ENCODE results near the gene UGT1A9.
"Not testable (repeated sequence)": the region's sequence is repeated elsewhere in the genome, so short reads cannot be mapped to it uniquely, and the experiment has no call there.

Gene UGT1A9

DNA sequence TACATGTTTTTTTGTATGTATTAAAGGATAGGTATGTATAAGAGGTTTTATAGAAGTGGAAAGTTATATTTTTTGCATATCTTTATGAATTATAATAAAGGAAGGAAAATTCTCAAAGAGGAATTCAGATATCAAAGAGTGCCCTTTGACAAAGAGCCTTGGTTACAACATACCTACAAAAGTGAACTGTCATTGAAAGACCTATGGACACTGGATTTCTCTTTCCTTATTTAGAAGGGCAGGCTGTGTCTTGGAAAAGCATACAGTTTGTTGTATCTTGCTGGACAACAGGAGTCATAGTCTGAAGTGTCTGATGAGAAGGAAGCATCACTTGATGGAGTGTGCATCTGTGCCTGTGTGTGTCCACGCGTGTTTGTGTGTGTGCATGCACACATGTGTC is 20.3 kb upstream of the UGT1A9 start:
- TF ChIP-seq, protein P1, sequence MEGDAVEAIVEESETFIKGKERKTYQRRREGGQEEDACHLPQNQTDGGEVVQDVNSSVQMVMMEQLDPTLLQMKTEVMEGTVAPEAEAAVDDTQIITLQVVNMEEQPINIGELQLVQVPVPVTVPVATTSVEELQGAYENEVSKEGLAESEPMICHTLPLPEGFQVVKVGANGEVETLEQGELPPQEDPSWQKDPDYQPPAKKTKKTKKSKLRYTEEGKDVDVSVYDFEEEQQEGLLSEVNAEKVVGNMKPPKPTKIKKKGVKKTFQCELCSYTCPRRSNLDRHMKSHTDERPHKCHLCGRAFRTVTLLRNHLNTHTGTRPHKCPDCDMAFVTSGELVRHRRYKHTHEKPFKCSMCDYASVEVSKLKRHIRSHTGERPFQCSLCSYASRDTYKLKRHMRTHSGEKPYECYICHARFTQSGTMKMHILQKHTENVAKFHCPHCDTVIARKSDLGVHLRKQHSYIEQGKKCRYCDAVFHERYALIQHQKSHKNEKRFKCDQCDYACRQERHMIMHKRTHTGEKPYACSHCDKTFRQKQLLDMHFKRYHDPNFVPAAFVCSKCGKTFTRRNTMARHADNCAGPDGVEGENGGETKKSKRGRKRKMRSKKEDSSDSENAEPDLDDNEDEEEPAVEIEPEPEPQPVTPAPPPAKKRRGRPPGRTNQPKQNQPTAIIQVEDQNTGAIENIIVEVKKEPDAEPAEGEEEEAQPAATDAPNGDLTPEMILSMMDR (conservative IDR thresholded peaks at IDR 0.05; ENCODE audit: low read depth, low read length): no peak
- no peak for DNase-seq (ENCODE audit: low read depth)

GRCh38 chr2:233654501-233654900 is 17.2 kb upstream of the UGT1A9 start:
- no peak overlapping the region for H3K4me3 ChIP-seq (ENCODE audit: low read length)
- DNase-seq (ENCODE audit: low read depth): no peak
- TF ChIP-seq, protein P1 (conservative IDR thresholded peaks at IDR 0.05; ENCODE audit: low read depth, low read length): no peak

More for the DNA sequence above, 20.3 kb upstream of the UGT1A9 start:
- no peak overlapping the region for H3K4me3 ChIP-seq (ENCODE audit: low read length)

- TF ChIP-seq, protein P1 (conservative IDR thresholded peaks at IDR 0.05; ENCODE audit: low read depth, low read length): no peak
- no peak overlapping the region for H3K4me3 ChIP-seq (ENCODE audit: low read length)
- DNase-seq (ENCODE audit: low read depth): no peak
Observed at GRCh38 chr2:233655043-233655442, 16.7 kb upstream of the UGT1A9 start.

GRCh38 chr2:233655943-233656342 is 15.8 kb upstream of the UGT1A9 start:
- not testable (repeated sequence) for DNase-seq (ENCODE audit: low read depth); H3K4me3 ChIP-seq (ENCODE audit: low read length)

GRCh38 chr2:233656443-233656842 is 15.3 kb upstream of the UGT1A9 start:
- no peak overlapping the region for H3K4me3 ChIP-seq (ENCODE audit: low read length)
- TF ChIP-seq, protein P1 (conservative IDR thresholded peaks at IDR 0.05; ENCODE audit: low read depth, low read length): no peak
- no peak for DNase-seq (ENCODE audit: low read depth)

DNA sequence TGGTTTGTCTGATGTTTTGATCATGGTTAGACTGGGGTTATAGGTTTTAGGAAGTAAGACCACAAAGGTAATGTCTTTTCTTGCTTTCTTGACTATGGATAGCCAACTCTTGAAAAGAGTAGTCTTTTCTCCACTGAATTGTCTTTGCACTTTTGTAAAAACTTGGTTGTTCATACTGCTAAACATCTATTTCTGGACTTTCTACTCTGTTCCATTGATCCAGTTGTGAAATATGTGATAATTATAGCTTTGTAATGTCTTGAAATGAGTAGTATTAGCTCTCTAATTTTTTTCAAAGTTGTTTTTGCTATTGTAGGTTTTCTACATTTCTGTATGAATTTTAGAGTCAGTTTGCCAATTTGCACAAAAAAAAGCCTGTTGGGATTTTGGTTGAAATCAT is 13.1 kb upstream of the UGT1A9 start:
- DNase-seq (ENCODE audit: low read depth): no peak
- no peak overlapping the region for H3K4me3 ChIP-seq (ENCODE audit: low read length)
- TF ChIP-seq, protein P1 (conservative IDR thresholded peaks at IDR 0.05; ENCODE audit: low read depth, low read length): no peak

DNA sequence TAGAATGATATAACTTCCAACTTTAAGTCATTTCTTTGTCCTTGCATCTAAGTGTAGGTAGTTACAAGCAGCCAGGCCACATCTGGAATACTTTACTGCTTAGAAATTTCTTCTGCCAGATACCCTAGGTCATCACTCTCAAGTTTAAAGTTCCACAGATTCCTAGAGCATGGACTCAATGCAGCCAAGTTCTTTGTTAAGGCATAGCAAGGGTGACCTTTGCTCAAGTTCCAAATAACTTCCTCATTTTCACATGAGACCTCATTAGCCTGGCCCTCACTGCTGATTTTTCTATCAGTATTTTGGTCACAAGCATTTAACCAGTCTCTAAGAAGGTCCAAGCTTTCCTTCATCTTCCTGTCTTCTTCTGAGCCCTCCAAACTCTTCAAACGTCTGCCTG is 7.8 kb upstream of the UGT1A9 start:
- DNase-seq (ENCODE audit: low read depth): no peak
- TF ChIP-seq, protein P1 (conservative IDR thresholded peaks at IDR 0.05; ENCODE audit: low read depth, low read length): no peak
- H3K4me3 ChIP-seq (ENCODE audit: low read length): no peak overlapping the region
